A673 (cell line): ENCODE results near the gene ADGRD1.

Source experiments
- CTCF ChIP-seq: fragments of 300-800, 200-600 bp; sonication (generic); conservative IDR thresholded peaks from 2 replicates; pipeline ENCODE4 v1.5.1; 2017; ENCODE audit warnings: low read depth, mild to moderate bottlenecking, antibody characterized with exemption, low read length, moderate library complexity, mixed read lengths
- EZH2 ChIP-seq: fragments of 200-600 bp; sonication (generic); IDR thresholded peaks from 2 replicates; pipeline ENCODE4 v1.6.1; 2017; ENCODE audit warnings: borderline replicate concordance, low read depth, mild to moderate bottlenecking, mixed read lengths, antibody characterized with exemption, low read length; ENCODE audit not compliant: poor library complexity, severe bottlenecking

DNA sequence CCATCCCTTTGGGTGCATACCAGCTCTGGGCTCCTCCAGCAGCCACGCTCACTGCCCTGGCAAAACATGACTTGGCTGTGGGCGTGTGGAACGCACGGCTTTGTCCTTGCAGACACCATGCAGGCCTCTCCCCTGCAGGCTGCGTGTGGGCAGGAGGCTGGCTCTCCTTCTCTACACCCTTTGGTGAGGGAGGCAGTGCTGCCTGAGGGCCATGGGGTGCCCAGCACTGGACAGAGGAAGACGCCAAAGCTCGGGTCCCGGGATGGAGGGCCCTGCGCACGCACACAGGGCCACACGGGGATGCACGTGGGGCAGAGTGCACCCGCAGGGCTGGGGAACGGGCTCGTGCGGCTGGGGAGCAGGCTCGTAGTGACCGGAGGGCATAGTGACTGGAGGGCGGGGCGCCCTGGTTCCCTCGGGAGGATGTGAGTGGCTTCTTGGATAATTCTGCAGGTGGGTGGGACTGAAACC is 89.7 kb downstream of the ADGRD1 start:
- TF ChIP-seq CTCF (no peak), EZH2 (no peak)
